ENCODE results near the gene TRPM2. TPM values are rescaled to one million over a fixed set of nuclear protein-coding genes. Genes with fewer than 3 reads are reported as not detected.

The TRPM2 gene
- total and polyA plus RNA-seq, 2 donors (not counting 1 experiment from before 2014, with no cell fraction given): not detected

- Histone ChIP-seq H3K27me3 (ENCODE audit: control insufficient read depth, insufficient read depth, low read length) (peaks cover 3% of the 10 kb centered on the region), H3K4me2 (ENCODE audit: extremely low read depth, insufficient read depth, low read length) (no peak overlapping the region), H2AFZ (ENCODE audit: low read length) (no peak overlapping the region), H3K9ac (ENCODE audit: insufficient read depth, low read length) (no peak overlapping the region), H3K36me3 (ENCODE audit: control insufficient read depth, insufficient read depth, low read length) (no peaks in the 10 kb centered on the region), H4K20me1 (ENCODE audit: control insufficient read depth, extremely low read depth, insufficient read depth, low read length) (no peaks in the 10 kb centered on the region), H3K4me3 (replicated peaks in 1 of 4; ENCODE audit: control extremely low read depth in 1 of 4, insufficient read depth in 1 of 4, low read depth in 3 of 4, low read length in 4 of 4) (no peak overlapping the region), H3K9me3 (ENCODE audit: control insufficient read depth, insufficient read depth, low read depth, low read length) (no peaks in the 10 kb centered on the region), H3K4me1 (ENCODE audit: control insufficient read depth, extremely low read depth, insufficient read depth, low read length) (peaks cover 4% of the 10 kb centered on the region), H3K27ac (ENCODE audit: insufficient read depth, low read length) (no peak overlapping the region), H3K79me2 (ENCODE audit: control insufficient read depth, insufficient read depth, low read length) (no peaks in the 10 kb centered on the region)
- TF ChIP-seq CTCF (conservative IDR thresholded peaks at IDR 0.05 in 1 of 2, IDR thresholded peaks at IDR 0.05 in 1 of 2; ENCODE audit: low read depth in 1 of 2, low read length in 2 of 2): no peak
- no peak for TF ChIP-seq EZH2 (IDR thresholded peaks at IDR 0.05; ENCODE audit: low read length, missing control alignments)
- no peak for DNase-seq (ENCODE audit: low read depth in 2 of 2)
Observed at GRCh38 chr21:44344541-44345183, 8.8 kb upstream of the TRPM2 start.

DNA sequence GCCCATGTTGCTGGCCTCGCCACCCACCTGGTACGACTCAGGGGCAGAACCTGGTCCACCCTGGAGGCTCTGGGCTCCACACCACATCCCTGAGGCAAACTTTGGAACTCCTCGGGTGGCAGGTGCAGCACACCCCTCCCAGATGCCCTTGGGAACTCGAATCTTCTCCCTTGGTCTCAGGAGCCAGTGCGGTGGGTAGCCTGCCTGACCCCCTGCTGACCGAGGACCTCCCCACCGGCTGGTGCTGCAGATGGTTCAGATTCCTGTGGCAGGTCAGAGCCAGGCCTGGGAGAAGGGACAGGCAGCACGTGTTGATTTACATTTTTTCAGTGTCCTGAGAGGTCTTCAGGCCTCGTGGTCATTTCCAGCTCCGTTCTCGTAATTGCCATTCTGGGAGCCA lies 7.9 kb upstream of the TRPM2 start:
- H3K27ac ChIP-seq (ENCODE audit: insufficient read depth, low read length): no peak overlapping the region
- no peak overlapping the region for H3K4me3 ChIP-seq (replicated peaks in 1 of 4; ENCODE audit: control extremely low read depth in 1 of 4, insufficient read depth in 1 of 4, low read depth in 3 of 4, low read length in 4 of 4)
- no peak overlapping the region for H3K4me2 ChIP-seq (ENCODE audit: extremely low read depth, insufficient read depth, low read length)
- no peak overlapping the region for H2AFZ ChIP-seq (ENCODE audit: low read length)
- H3K9me3 ChIP-seq (ENCODE audit: control insufficient read depth, insufficient read depth, low read depth, low read length): no peaks in the 10 kb centered on the region
- no peaks in the 10 kb centered on the region for H3K36me3 ChIP-seq (ENCODE audit: control insufficient read depth, insufficient read depth, low read length)
- TF ChIP-seq EZH2 (IDR thresholded peaks at IDR 0.05; ENCODE audit: low read length, missing control alignments): no peak
- no peak for TF ChIP-seq CTCF (conservative IDR thresholded peaks at IDR 0.05 in 1 of 2, IDR thresholded peaks at IDR 0.05 in 1 of 2; ENCODE audit: low read depth in 1 of 2, low read length in 2 of 2)
- H3K27me3 ChIP-seq (ENCODE audit: control insufficient read depth, insufficient read depth, low read length): peaks cover 3% of the 10 kb centered on the region
- H4K20me1 ChIP-seq (ENCODE audit: control insufficient read depth, extremely low read depth, insufficient read depth, low read length): no peaks in the 10 kb centered on the region
- no peaks in the 10 kb centered on the region for H3K79me2 ChIP-seq (ENCODE audit: control insufficient read depth, insufficient read depth, low read length)
- no peaks in the 10 kb centered on the region for H3K4me1 ChIP-seq (ENCODE audit: control insufficient read depth, extremely low read depth, insufficient read depth, low read length)
- H3K9ac ChIP-seq (ENCODE audit: insufficient read depth, low read length): no peak overlapping the region
- DNase-seq (ENCODE audit: low read depth in 2 of 2): no peak

GRCh38 chr21:44347911-44348451 lies 5.4 kb upstream of the TRPM2 start:
- peaks cover 3% of the 10 kb centered on the region for H3K27me3 ChIP-seq (ENCODE audit: control insufficient read depth, insufficient read depth, low read length)
- H3K4me3 ChIP-seq (replicated peaks in 1 of 4; ENCODE audit: control extremely low read depth in 1 of 4, insufficient read depth in 1 of 4, low read depth in 3 of 4, low read length in 4 of 4): no peak overlapping the region
- no peak for DNase-seq (ENCODE audit: low read depth in 2 of 2)
- no peak overlapping the region for H3K9ac ChIP-seq (ENCODE audit: insufficient read depth, low read length)
- no peaks in the 10 kb centered on the region for H3K79me2 ChIP-seq (ENCODE audit: control insufficient read depth, insufficient read depth, low read length)
- no peak overlapping the region for H2AFZ ChIP-seq (ENCODE audit: low read length)
- no peaks in the 10 kb centered on the region for H3K9me3 ChIP-seq (ENCODE audit: control insufficient read depth, insufficient read depth, low read depth, low read length)
- no peaks in the 10 kb centered on the region for H3K36me3 ChIP-seq (ENCODE audit: control insufficient read depth, insufficient read depth, low read length)
- H3K4me2 ChIP-seq (ENCODE audit: extremely low read depth, insufficient read depth, low read length): no peak overlapping the region
- H3K27ac ChIP-seq (ENCODE audit: insufficient read depth, low read length): no peak overlapping the region
- H3K4me1 ChIP-seq (ENCODE audit: control insufficient read depth, extremely low read depth, insufficient read depth, low read length): no peaks in the 10 kb centered on the region
- no peaks in the 10 kb centered on the region for H4K20me1 ChIP-seq (ENCODE audit: control insufficient read depth, extremely low read depth, insufficient read depth, low read length)
- TF ChIP-seq EZH2 (IDR thresholded peaks at IDR 0.05; ENCODE audit: low read length, missing control alignments) (no peak), CTCF (conservative IDR thresholded peaks at IDR 0.05 in 1 of 2, IDR thresholded peaks at IDR 0.05 in 1 of 2; ENCODE audit: low read depth in 1 of 2, low read length in 2 of 2) (no peak)
